Tibial nerve (tissue), 4 donors: ENCODE data around the gene PARP12. TPM values are rescaled to one million over a fixed set of nuclear protein-coding genes. Genes with fewer than 3 reads are reported as not detected.

Source experiments
- DNase-seq, 2 donors: peaks; one replicate each; pipeline ENCODE4 v3.0.0-alpha.2; 2019; ENCODE audit warnings: low spot score in 2 of 2
- H3K27ac ChIP-seq, 4 donors: fragments of 200-600 bp; sonication (generic) in 3 of 4; one replicate each; pipeline ENCODE4 v1.5.1; 2017 to 2019; ENCODE audit warnings: mild to moderate bottlenecking in 1 of 4
- H3K27me3 ChIP-seq, 2 donors: fragments of 200-600 bp; sonication (generic) in 1 of 2; one replicate each; pipeline versions ENCODE4 v1.5.1 to v1.6.0; 2017 to 2019
- H3K36me3 ChIP-seq, 3 donors: fragments of 200-600 bp; sonication (generic); one replicate each; pipeline ENCODE4 v1.5.1; 2018 to 2019
- H3K4me1 ChIP-seq, 4 donors: fragments of 200-600 bp; sonication (generic) in 3 of 4; one replicate each; pipeline ENCODE4 v1.5.1; 2017 to 2019
- H3K4me3 ChIP-seq, 4 donors: fragments of 200-600 bp; sonication (generic) in 3 of 4; one replicate each; pipeline ENCODE4 v1.5.1; 2017 to 2019; ENCODE audit warnings: mild to moderate bottlenecking in 1 of 4, moderate library complexity in 1 of 4
- H3K9me3 ChIP-seq, 4 donors: fragments of 200-600 bp; sonication (generic) in 3 of 4; one replicate each; pipeline ENCODE4 v1.5.1; 2017 to 2019
- EP300 ChIP-seq, 2 donors: sonication (generic); formaldehyde crosslinking; IDR thresholded peaks; one replicate each; pipeline ENCODE4 v1.6.1; 2017; ENCODE audit warnings: antibody characterized with exemption in 2 of 2, mild to moderate bottlenecking in 1 of 2
- POLR2A ChIP-seq, 2 donors: fragments of 450-650 bp; IDR thresholded peaks; one replicate each; pipeline ENCODE4 v1.6.1; 2017; ENCODE audit warnings: antibody characterized with exemption in 2 of 2, mild to moderate bottlenecking in 2 of 2, moderate library complexity in 2 of 2
- WGBS, 2 donors: methylation state at CpG; one replicate each; pipeline ENCODE4 v1.1.5; 2018; 5-methylcytosine and 5-hydroxymethylcytosine counted together
- total RNA-seq, 4 donors: library from RNA; depleted of rRNA; stranded (reverse); fragments of >200 nt; gene quantifications; one replicate each; pipeline ENCODE4 v1.1.0, GENCODE V29; 2016
- TF ChIP-seq, protein P1 (sequence below), 5 experiments: fragments of 200-600 bp in 3 of 5; fragments of 450-650 bp in 2 of 5; sonication (generic) in 3 of 5; IDR thresholded peaks; one replicate each; pipeline ENCODE4 v1.5.1; 2016 to 2019; ENCODE audit warnings: antibody characterized with exemption in 5 of 5, mild to moderate bottlenecking in 3 of 5, moderate library complexity in 2 of 5

Gene PARP12
- total RNA-seq, 4 donors from 2014 or later, result 40.0 to 54.2 (median 44.2) TPM

DNA sequence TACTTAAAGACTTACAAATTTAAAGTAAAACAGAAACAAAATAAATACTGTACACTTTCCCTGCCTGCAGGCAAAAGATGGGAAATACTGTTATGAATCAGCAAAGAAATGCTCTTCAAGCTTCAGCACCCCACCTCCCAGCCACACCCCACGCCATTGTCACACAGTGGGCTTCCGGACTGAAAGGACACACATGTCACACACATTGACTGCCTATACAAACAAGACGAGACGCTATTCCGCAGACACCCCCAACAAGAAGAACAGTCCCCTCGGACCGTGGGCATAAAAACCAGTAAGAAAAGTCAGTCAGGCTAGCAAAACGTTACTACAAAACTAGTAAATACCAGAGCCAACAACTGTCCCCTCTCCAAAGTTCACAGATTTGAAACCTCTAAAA, 22.2 kb upstream of the PARP12 start:
- Histone ChIP-seq H3K4me3 (no peak overlapping the region), H3K36me3 (peaks cover 0 to 25% (median 0%) of the 10 kb centered on the region in 3 donors), H3K27me3 (no peaks in the 10 kb centered on the region), H3K4me1 (no peaks in the 10 kb centered on the region), H3K9me3 (no peaks in the 10 kb centered on the region), H3K27ac (peak overlapping the region in 1 of 4 donors; percentile 12)
- TF ChIP-seq POLR2A (IDR thresholded peaks at IDR 0.05) (no peak), EP300 (IDR thresholded peaks at IDR 0.05) (no peak)
- TF ChIP-seq, protein P1, sequence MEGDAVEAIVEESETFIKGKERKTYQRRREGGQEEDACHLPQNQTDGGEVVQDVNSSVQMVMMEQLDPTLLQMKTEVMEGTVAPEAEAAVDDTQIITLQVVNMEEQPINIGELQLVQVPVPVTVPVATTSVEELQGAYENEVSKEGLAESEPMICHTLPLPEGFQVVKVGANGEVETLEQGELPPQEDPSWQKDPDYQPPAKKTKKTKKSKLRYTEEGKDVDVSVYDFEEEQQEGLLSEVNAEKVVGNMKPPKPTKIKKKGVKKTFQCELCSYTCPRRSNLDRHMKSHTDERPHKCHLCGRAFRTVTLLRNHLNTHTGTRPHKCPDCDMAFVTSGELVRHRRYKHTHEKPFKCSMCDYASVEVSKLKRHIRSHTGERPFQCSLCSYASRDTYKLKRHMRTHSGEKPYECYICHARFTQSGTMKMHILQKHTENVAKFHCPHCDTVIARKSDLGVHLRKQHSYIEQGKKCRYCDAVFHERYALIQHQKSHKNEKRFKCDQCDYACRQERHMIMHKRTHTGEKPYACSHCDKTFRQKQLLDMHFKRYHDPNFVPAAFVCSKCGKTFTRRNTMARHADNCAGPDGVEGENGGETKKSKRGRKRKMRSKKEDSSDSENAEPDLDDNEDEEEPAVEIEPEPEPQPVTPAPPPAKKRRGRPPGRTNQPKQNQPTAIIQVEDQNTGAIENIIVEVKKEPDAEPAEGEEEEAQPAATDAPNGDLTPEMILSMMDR (IDR thresholded peaks at IDR 0.05), result no peak
- DNase-seq, result no peak
- WGBS, 2 donors, result 58 to 64% methylated on average over 8 of the region's 8 CpGs

DNA sequence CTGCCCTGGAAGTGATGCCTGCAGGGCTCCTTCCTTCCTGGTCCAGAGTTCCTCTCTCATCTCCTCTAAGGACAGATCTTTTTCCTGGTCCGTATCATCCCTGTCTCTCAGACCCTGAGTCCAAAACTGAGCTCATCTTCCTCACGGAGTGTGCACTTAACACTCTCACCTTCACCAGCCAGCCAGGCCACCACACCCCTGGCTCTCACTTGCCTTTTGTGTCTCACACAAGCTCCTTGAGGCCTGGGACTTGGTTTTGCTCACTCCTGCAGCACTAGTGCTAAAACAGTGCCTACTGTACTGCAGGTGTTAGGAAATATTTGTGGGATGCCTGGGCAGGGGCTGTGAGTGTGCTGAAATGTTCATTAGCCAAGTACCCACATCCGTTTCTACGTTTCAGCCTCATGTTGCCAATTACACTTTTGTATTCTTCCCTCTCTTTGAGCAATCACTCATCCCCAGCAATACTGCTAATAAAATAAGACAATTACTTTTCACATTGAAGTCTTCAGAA, 21.4 kb upstream of the PARP12 start:
- WGBS, 2 donors, result 90 to 92% methylated on average over 4 of the region's 4 CpGs
- no peak overlapping the region for H3K4me3 ChIP-seq
- H3K27ac ChIP-seq, result no peak overlapping the region
- DNase-seq, result no peak
- no peaks in the 10 kb centered on the region for H3K9me3 ChIP-seq
- H3K27me3 ChIP-seq, result no peaks in the 10 kb centered on the region
- peaks cover 0 to 17% (median 0%) of the 10 kb centered on the region in 3 donors for H3K36me3 ChIP-seq
- no peaks in the 10 kb centered on the region for H3K4me1 ChIP-seq
- TF ChIP-seq, protein P1 (IDR thresholded peaks at IDR 0.05), result no peak
- TF ChIP-seq EP300 (IDR thresholded peaks at IDR 0.05), result no peak
- TF ChIP-seq POLR2A (IDR thresholded peaks at IDR 0.05), result no peak

DNA sequence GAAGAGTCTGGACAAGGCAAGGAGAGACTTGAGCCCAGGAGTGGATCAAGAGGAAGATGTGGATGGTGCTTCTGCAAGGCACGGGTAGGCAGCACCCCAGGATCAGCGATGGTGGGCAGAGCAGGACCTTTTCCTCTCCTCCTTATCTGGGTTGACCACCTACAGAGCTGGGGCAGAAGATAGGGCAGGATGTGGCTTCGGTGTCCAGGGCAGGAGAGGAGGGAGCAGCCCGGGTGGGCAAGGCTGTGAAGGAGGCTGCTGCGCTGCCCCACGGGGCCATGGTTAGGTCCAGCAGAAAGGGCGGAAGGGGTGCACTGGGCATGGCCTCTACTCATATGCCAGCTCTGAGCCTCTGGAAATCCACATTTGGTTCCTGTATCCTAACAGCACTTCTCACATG, 20.0 kb upstream of the PARP12 start:
- Histone ChIP-seq H3K4me3 (no peak overlapping the region), H3K27ac (no peak overlapping the region), H3K27me3 (no peaks in the 10 kb centered on the region), H3K36me3 (peaks cover 0 to 12% (median 0%) of the 10 kb centered on the region in 3 donors), H3K9me3 (no peaks in the 10 kb centered on the region), H3K4me1 (no peaks in the 10 kb centered on the region)
- 81 to 85% methylated on average over 7 of the region's 7 CpGs for WGBS, 2 donors
- TF ChIP-seq EP300 (IDR thresholded peaks at IDR 0.05) (no peak), POLR2A (IDR thresholded peaks at IDR 0.05) (no peak)
- TF ChIP-seq, protein P1 (IDR thresholded peaks at IDR 0.05), result no peak
- no peak for DNase-seq

DNA sequence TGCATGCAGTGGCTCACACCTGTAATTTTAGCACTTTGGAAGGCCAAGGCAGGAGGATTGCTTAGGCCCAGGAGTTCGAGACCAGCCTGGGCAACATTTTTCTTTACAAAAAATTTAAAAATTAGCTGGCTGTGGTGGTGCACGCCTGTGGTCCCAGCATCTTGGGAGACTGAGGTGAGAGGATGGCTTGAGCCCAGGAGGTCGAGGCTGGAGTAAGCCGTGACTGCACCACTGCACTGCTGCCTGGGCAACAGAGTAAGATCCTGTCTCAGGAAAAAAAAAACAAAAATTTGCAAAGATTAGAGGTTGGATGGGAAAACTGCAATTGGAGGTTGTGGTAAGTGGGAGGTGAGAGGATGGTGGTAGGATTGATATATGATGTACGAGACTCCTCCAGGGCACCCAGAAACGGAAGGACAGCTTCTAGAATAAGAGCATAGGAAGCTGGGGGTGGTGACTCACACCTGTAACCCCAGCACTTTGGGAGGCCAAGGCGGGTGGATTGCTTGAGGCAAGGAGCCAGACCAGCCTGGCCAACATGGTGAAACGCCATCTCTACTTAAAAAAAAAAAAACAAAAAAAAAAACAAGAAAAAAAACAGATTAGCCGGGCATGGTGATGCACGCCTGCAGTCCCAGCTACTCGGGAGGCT, 19.1 kb upstream of the PARP12 start:
- WGBS, 2 donors, result 89 to 93% methylated on average over 11 of the region's 11 CpGs
- TF ChIP-seq EP300 (IDR thresholded peaks at IDR 0.05) (no peak), POLR2A (IDR thresholded peaks at IDR 0.05) (no peak)
- TF ChIP-seq, protein P1 (IDR thresholded peaks at IDR 0.05), result no peak
- Histone ChIP-seq H3K4me3 (no peak overlapping the region), H3K4me1 (no peaks in the 10 kb centered on the region), H3K36me3 (peaks cover 0 to 4% (median 0%) of the 10 kb centered on the region in 3 donors), H3K27ac (no peak overlapping the region), H3K27me3 (no peaks in the 10 kb centered on the region), H3K9me3 (no peaks in the 10 kb centered on the region)
- no peak for DNase-seq

DNA sequence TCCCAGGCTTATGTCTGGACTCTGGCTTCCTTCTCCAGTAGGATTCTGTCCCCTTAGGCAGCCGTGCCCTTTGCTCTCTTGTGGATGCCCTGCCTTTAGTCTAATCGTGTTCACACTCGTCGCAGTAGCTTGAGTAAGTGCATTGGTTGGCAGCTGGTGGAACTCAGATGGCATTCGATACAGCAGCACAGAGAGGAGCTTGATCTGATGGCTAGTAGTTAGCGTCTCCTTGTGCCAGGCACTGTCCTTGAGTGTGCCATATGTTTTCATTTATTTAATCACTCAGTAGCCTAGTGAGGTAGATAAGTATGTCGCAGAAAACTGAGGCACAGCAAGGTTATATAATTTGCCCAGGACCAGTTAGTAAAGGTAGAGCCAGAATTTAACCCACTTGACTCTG, 18.2 kb upstream of the PARP12 start:
- TF ChIP-seq POLR2A (IDR thresholded peaks at IDR 0.05), result no peak
- TF ChIP-seq, protein P1 (IDR thresholded peaks at IDR 0.05), result no peak
- TF ChIP-seq EP300 (IDR thresholded peaks at IDR 0.05), result no peak
- Histone ChIP-seq H3K27me3 (no peaks in the 10 kb centered on the region), H3K27ac (no peak overlapping the region), H3K4me1 (no peaks in the 10 kb centered on the region), H3K36me3 (no peaks in the 10 kb centered on the region), H3K9me3 (no peaks in the 10 kb centered on the region), H3K4me3 (no peak overlapping the region)
- WGBS, 2 donors, result 61 to 64% methylated on average over 7 of the region's 7 CpGs
- DNase-seq, result no peak
